ENCODE data around the gene OAF.
"Not testable (repeated sequence)": the region's sequence is repeated elsewhere in the genome, so short reads cannot be mapped to it uniquely, and the experiment has no call there.

- not testable (repeated sequence) for TF ChIP-seq POLR2A, CTCF (IDR thresholded peaks at IDR 0.05)
Observed at GRCh38 chr11:120273956-120274355, 63.1 kb downstream of the OAF start.

Data from heart left ventricle (tissue), 13 donors.